ENCODE results near the gene CPTP. TPM values are rescaled to one million over a fixed set of nuclear protein-coding genes. Genes with fewer than 3 reads are reported as not detected.

Gene CPTP
- total and polyA plus RNA-seq, 7 donors: 8.4 to 57.1 (median 21.6) TPM

GRCh38 chr1:1294250-1294890 is 30.2 kb upstream of the CPTP start:
- TF ChIP-seq POLR2AphosphoS5 (IDR thresholded peaks at IDR 0.05) (no peak), EP300 (IDR thresholded peaks at IDR 0.05) (no peak), POLR2A (IDR thresholded peaks at IDR 0.05) (no peak), CTCF (IDR thresholded peaks at IDR 0.05) (no peak)
- intact Hi-C loops (cut with DNase I): no loop called here
- no peak for DNase-seq
- Histone ChIP-seq H3K27me3 (no peaks in the 10 kb centered on the region), H3K36me3 (peaks cover 0 to 44% (median 13%) of the 10 kb centered on the region in 4 donors), H3K4me3 (no peak overlapping the region), H3K27ac (no peak overlapping the region), H3K4me1 (peaks cover 0 to 9% (median 4%) of the 10 kb centered on the region in 4 donors), H3K9me3 (no peaks in the 10 kb centered on the region)
- WGBS, 2 donors: 93 to 95% methylated on average over 58 of the region's 58 CpGs

GRCh38 chr1:1295154-1295923 is 29.3 kb upstream of the CPTP start:
- H3K36me3 ChIP-seq: peaks cover 0 to 44% (median 13%) of the 10 kb centered on the region in 4 donors
- intact Hi-C loops (cut with DNase I): no loop called here
- H3K27me3 ChIP-seq: no peaks in the 10 kb centered on the region
- H3K9me3 ChIP-seq: no peaks in the 10 kb centered on the region
- H3K4me3 ChIP-seq: no peak overlapping the region
- H3K27ac ChIP-seq: no peak overlapping the region
- peaks cover 0 to 9% (median 4%) of the 10 kb centered on the region in 4 donors for H3K4me1 ChIP-seq
- DNase-seq: no peak
- TF ChIP-seq CTCF (IDR thresholded peaks at IDR 0.05): no peak
- no peak for TF ChIP-seq POLR2A (IDR thresholded peaks at IDR 0.05)
- no peak for TF ChIP-seq POLR2AphosphoS5 (IDR thresholded peaks at IDR 0.05)
- TF ChIP-seq EP300 (IDR thresholded peaks at IDR 0.05): no peak
- 95% methylated on average over 35 of the region's 35 CpGs for WGBS, 2 donors

- WGBS, 2 donors: 93 to 94% methylated on average over 62 of the region's 62 CpGs
- no peaks in the 10 kb centered on the region for H3K27me3 ChIP-seq
- no peak overlapping the region for H3K4me3 ChIP-seq
- peaks cover 0 to 4% (median under 1%) of the 10 kb centered on the region in 4 donors for H3K4me1 ChIP-seq
- TF ChIP-seq POLR2AphosphoS5 (IDR thresholded peaks at IDR 0.05): no peak
- TF ChIP-seq CTCF (IDR thresholded peaks at IDR 0.05): no peak
- no peak for TF ChIP-seq POLR2A (IDR thresholded peaks at IDR 0.05)
- peaks cover 0 to 44% (median 13%) of the 10 kb centered on the region in 4 donors for H3K36me3 ChIP-seq
- no peaks in the 10 kb centered on the region for H3K9me3 ChIP-seq
- intact Hi-C loops (cut with DNase I): no loop called here
- H3K27ac ChIP-seq: no peak overlapping the region
- DNase-seq: no peak
These were observed 28.2 kb upstream of the CPTP start for GRCh38 chr1:1296070-1297061.

- 93 to 96% methylated on average over 31 of the region's 31 CpGs for WGBS, 2 donors
- H3K4me3 ChIP-seq: no peak overlapping the region
- no peaks in the 10 kb centered on the region for H3K9me3 ChIP-seq
- no peak overlapping the region for H3K27ac ChIP-seq
- H3K36me3 ChIP-seq: peaks cover 0 to 44% (median 13%) of the 10 kb centered on the region in 4 donors
- H3K27me3 ChIP-seq: no peaks in the 10 kb centered on the region
- peaks cover 0 to under 1% (median 0%) of the 10 kb centered on the region in 4 donors for H3K4me1 ChIP-seq
- DNase-seq: no peak
- no peak for TF ChIP-seq POLR2AphosphoS5 (IDR thresholded peaks at IDR 0.05)
- no peak for TF ChIP-seq POLR2A (IDR thresholded peaks at IDR 0.05)
- no peak for TF ChIP-seq CTCF (IDR thresholded peaks at IDR 0.05)
- no peak for TF ChIP-seq EP300 (IDR thresholded peaks at IDR 0.05)
- intact Hi-C loops (cut with DNase I): no loop called here
These were observed 26.7 kb upstream of the CPTP start for GRCh38 chr1:1297802-1298424.
